MG63 (cell line): ENCODE data around the gene FAM240B. TPM values are rescaled to one million over a fixed set of nuclear protein-coding genes. Genes with fewer than 3 reads are reported as not detected.
A peak's percentile ranks its signal among the peaks of the same experiment; 100 is the strongest.

Experiments
- DNase-seq: peaks from one replicate; pipeline ENCODE4 v3.0.0-alpha.2; 2020
- H3K27me3 ChIP-seq: fragments of 250-450 bp; sonication (Bioruptor Pico); 2 replicates; pipeline ENCODE4 v1.5.1; 2020; ENCODE audit warnings: mild to moderate bottlenecking, moderate library complexity
- H3K36me3 ChIP-seq: fragments of 250-450 bp; sonication (Bioruptor Pico); 2 replicates; pipeline ENCODE4 v1.5.1; 2020; ENCODE audit warnings: mild to moderate bottlenecking, moderate library complexity
- H3K4me3 ChIP-seq: fragments of 250-450 bp; sonication (Bioruptor Pico); 2 replicates; pipeline ENCODE4 v1.5.1; 2020; ENCODE audit warnings: mild to moderate bottlenecking, moderate library complexity
- H3K9me3 ChIP-seq: fragments of 250-450 bp; sonication (Bioruptor Pico); 2 replicates; pipeline ENCODE4 v1.5.1; 2020; ENCODE audit warnings: mild to moderate bottlenecking, moderate library complexity
- total RNA-seq: library from RNA; depleted of rRNA; stranded (reverse); fragments of >200 nt; shearing (Covaris generic); gene quantifications from 2 replicates; pipeline ENCODE4 v1.2.3, GENCODE V29; 2014; ENCODE audit warnings: low replicate concordance

The FAM240B gene
- total RNA-seq, 1 experiment from 2014 or later = not detected

DNA sequence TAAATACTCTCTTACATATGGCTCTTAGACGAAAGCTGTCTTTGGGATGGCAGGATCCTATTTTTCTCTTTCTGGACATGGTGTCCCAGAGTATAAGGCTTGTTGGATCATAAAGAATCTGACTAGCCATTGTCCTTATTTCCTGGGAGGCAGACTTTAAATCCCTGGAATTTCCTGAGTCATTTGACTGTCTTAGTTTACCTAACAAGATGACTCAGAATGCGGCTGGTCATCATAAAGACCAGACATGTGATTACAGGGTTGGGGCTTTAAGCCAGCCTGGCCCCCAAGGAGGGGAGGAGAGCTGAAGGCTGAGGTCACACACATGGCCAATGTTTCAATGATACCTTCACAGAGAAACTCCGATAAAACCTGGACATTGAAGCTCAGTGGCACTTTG is 37.2 kb downstream of the FAM240B start:
- H3K27me3 ChIP-seq = no peaks in the 10 kb centered on the region
- DNase-seq = peak; percentile 90
- H3K4me3 ChIP-seq = no peak overlapping the region
- H3K9me3 ChIP-seq = no peaks in the 10 kb centered on the region
- no peaks in the 10 kb centered on the region for H3K36me3 ChIP-seq

DNA sequence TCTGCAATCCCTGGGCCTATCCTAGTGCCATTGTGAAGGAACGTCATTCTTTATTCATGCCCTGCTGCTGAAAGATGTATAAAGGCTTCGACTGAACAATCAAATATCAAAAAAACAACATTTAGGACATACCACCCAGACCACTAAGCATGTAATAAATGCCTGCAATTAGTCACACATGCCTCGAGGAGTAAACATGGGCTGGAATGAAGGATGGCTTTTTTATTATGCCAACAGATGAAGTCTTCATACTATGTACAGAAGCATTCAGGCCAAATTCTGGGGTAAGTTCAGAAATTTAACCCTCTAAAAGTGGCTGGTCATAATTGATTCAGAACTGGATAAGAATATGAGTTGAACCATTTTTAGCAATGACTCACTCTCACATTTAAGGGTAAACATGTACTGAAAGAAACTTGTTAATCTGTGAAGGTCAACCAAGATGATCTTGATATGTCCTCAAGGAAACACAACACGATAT is 38.1 kb downstream of the FAM240B start:
- Histone ChIP-seq H3K27me3 (no peaks in the 10 kb centered on the region), H3K36me3 (no peaks in the 10 kb centered on the region), H3K9me3 (no peaks in the 10 kb centered on the region), H3K4me3 (no peak overlapping the region)
- DNase-seq = peak; percentile 44

DNA sequence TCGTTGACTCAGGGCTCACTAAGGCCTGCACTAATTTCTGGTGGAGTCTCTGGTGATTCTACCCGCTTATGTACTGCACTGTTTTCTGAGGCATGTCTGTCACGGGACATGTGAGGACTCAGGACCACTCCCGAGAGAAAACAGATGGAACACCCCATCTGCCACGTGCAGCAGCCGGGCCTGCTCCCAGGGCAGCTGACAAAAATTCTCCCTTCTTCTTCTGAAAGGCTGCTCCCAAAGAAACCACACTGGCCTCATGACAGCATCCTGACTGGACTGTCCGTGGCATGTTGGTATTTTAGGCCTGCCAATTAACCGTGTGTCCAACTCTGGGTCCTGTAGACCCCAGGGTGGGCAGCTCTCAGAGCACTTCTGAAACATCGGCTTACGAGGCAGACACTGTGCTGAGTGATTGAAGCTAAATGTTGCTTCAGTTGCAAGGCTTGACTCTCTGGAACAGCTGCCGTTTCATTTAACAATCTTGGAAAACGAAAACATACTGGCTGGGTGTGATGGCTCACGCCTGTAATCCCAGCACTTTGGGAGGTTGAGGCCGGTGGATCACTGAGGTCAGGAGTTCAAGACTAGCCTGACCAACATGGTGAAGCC is 39.0 kb downstream of the FAM240B start:
- no peak overlapping the region for H3K4me3 ChIP-seq
- no peak for DNase-seq

DNA sequence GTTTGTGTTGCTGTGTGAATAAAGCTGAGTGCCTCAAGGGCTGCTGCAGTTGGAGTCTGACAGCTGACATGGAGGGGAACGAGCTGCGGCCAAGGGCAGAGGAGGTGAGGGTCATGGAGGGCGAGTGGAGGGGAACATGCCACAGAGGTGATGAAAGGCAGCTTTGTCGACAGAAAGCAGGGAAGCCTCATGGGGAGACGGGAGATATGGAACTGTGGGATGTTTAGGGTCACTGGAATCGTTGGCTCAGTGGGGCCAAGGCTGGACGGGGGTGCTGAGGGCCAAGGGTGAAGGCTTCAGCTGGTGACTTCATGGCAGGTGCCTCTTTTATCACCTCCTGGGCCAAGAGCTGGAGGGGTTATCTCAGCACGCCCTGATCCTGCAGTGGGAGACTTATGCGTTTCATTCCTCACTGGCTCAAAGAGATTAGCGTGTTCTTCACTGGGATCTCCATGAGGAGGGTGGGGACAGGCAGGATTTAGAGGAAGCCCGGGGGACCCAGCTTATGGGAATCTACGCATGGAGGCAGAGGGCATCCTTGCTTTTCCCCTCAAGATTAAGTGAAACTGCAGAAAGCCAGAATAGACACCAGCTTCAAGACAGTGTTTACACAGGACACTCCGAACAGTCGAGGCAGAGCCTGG is 42.2 kb downstream of the FAM240B start:
- no peaks in the 10 kb centered on the region for H3K27me3 ChIP-seq
- H3K36me3 ChIP-seq = no peaks in the 10 kb centered on the region

More for the DNA sequence above, 39.0 kb downstream of the FAM240B start:
- no peaks in the 10 kb centered on the region for H3K9me3 ChIP-seq
- no peaks in the 10 kb centered on the region for H3K27me3 ChIP-seq
- no peaks in the 10 kb centered on the region for H3K36me3 ChIP-seq

DNA sequence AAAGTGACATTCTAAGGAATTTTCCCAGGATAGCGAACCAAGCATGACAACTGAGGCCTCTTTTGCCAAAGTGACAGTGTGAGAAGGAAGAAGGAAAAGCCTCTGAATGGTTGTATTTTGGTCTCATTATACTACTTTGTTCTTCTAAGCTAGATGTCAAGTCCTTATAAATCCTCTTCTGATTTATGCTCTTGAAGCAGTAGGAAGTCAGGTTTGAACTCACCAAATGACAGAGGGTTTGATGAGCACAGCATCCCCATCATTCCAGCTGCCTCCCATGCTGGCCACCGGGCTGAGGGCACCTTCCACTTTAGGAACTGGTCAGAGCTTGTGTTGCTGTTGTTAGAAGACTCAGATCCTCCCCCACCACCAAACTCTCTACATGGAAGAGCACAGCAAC is 44.1 kb downstream of the FAM240B start:
- DNase-seq = no peak
- no peaks in the 10 kb centered on the region for H3K27me3 ChIP-seq
- no peak overlapping the region for H3K4me3 ChIP-seq
- H3K9me3 ChIP-seq = no peaks in the 10 kb centered on the region
- H3K36me3 ChIP-seq = no peaks in the 10 kb centered on the region

More for the DNA sequence above, 42.2 kb downstream of the FAM240B start:
- H3K4me3 ChIP-seq = no peak overlapping the region
- no peak for DNase-seq
- H3K9me3 ChIP-seq = no peaks in the 10 kb centered on the region

DNA sequence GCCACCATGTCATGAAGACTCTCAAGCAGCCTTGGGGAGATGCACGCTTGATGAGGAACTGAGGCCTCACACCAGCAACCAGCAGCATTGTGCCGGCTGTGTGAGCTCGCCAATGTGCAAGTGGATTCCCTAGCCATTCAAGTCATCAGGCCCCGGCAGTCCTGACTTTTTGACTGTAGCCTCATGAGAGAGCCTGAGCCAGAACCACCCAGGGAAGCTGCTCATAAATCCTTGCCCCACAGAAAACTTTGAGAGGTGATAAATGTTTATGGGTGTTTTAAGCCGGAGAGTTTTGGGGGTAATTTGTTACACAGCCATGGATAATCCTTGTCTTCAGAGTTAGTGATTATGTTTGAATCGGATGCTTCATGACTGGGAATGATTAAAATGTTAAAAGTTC is 44.7 kb downstream of the FAM240B start:
- H3K9me3 ChIP-seq = no peaks in the 10 kb centered on the region
- H3K27me3 ChIP-seq = no peaks in the 10 kb centered on the region
- no peaks in the 10 kb centered on the region for H3K36me3 ChIP-seq
- no peak overlapping the region for H3K4me3 ChIP-seq
- DNase-seq = no peak

DNA sequence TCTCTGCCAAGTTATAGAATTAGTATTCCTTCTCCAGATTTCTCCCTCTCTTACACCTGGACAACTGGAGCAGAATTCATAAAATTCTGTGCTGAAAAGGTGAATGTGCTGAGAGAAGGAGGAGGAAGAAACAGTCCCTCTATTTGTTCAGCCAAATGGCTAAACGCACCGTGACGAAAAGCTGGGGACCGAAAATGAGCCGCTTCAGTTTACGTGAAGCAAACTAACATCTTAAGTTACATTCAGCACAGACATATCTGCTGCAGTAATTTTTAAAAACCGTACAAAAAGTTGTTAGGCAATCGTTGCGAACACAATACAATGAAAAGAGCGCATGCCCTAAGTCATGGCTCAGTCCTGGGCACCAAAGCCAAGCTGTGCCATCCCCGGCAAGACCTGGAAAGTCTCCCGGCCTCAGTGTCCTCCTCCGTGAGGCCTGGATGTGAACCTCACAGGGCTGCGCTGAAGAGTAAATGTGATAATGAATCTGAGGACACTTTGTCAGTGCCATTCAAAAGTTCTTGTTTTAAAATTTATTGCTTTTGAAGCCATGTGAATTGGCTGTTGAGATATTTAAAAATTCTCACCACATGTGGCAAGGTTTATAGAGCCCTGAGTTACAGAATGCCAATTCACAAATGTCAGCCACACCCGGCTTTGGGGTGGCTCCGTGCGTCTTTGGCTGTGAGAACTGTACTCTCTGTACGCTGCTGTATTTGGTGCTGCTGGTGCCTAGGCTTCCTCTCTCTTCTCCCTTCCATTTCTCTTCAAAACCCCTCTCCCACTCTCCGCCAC is 46.3 kb downstream of the FAM240B start:
- no peaks in the 10 kb centered on the region for H3K9me3 ChIP-seq
- H3K4me3 ChIP-seq = no peak overlapping the region
- no peaks in the 10 kb centered on the region for H3K36me3 ChIP-seq
- no peaks in the 10 kb centered on the region for H3K27me3 ChIP-seq
- no peak for DNase-seq

DNA sequence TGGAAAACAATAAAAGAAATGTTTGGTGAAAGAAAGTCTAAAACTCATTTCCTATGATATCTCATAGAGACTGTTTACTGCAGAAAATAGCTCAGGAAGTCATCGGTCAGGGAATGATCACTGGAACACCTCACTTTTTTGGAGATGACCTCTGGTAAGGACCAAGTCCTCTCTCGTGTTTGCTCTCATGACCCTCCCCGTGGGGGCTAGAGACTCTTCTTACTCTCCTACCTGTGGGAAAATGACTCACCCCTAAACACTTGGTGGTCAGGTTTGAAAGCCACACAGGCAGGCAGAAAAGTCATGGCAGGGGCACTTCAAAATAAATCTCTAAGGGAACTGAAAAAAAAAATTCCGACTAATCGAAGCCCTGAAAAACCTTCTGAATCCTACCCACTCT is 48.2 kb downstream of the FAM240B start:
- Histone ChIP-seq H3K9me3 (no peaks in the 10 kb centered on the region), H3K4me3 (no peak overlapping the region), H3K36me3 (no peaks in the 10 kb centered on the region), H3K27me3 (no peaks in the 10 kb centered on the region)
- no peak for DNase-seq

DNA sequence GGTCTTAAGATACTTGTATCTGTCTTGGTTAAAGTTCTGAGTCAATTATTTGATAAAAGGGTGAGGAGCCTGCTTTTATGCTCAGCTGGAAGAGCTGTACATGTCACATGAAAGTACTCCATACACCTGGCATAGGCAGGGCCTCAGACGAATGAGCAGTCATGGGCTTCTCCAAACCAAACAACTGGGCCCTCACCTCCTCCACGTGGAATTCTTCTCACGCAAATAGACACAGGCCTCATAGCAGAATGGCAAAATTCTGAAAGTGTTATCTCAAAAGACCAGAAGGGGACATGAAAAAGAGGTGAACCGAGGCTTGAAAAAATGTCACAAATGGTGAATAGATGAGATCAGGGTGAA is 48.6 kb downstream of the FAM240B start:
- no peak for DNase-seq
- no peaks in the 10 kb centered on the region for H3K27me3 ChIP-seq
- no peaks in the 10 kb centered on the region for H3K9me3 ChIP-seq
- H3K36me3 ChIP-seq = no peaks in the 10 kb centered on the region
- H3K4me3 ChIP-seq = no peak overlapping the region

DNA sequence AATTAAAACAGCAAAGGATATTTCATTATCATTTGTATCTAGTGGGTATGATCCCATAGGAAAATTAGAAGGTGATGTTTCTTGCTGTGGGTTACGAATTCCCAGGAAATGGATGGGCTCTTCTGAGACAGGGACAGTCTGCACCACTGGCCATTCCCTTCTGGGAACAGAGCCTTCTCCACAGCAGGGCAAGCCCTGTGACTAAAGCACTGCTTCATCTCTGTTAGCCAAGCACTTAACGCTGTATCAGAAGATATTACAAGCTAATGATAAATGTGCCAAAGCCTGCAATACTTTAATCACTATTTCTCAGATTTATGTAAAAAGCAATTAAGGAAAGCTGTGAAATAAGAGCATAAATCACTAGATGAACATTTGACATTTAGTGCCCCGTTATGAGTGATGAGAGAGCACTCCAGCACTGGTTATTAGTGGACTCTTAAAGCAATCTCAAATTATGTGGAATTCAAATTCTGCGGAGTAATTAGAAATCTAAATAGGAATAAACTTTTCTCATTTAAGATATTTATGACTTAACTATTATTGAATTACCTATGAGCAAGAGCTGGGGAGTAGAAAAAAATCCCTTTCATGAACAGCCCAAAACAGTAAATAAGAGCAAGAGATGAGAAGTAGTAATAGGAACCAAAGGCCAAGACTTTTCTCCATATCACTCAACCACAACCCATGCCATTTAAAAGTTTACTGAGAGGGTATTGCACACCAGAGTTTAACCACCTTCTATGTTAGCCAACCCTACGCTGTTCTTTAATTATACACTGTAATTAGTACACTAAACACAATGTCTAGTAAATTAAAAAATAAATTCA is 49.2 kb downstream of the FAM240B start:
- Histone ChIP-seq H3K9me3 (no peaks in the 10 kb centered on the region), H3K27me3 (no peaks in the 10 kb centered on the region), H3K36me3 (no peaks in the 10 kb centered on the region), H3K4me3 (no peak overlapping the region)
- DNase-seq = no peak

DNA sequence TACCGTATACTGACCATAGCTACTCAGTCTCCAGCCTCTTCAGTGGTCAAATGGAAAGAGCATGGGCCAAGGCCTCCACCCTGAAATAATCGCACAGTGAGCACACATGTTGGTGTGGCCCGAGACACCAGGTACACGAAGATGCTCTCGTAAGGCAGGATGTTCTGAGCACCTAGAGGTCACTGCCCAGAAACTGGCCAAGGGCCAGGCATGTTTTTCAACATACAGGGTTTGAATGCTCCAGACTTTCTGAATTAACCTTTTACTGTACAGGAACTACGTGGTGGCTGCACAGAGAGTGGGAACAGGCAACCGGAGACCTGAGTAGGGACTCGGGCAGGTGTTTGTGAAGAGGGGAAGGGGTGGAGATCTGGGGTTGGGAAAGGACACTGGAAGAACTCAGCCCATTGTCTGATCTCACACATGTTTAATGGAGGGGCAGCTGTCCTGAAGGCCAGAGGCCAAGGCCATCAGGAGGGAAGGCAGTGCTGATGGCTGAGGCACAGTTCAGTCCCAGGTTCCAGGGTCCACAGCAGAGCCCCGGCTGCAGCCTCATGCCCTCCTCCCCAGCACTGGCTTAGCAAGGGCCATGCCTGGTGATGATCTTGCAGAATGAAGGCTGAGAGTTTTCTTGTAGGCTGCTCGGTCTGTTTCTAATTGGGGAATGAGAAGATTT is 51.0 kb downstream of the FAM240B start:
- H3K4me3 ChIP-seq = no peak overlapping the region
- no peaks in the 10 kb centered on the region for H3K36me3 ChIP-seq
- H3K27me3 ChIP-seq = no peaks in the 10 kb centered on the region
- DNase-seq = no peak
- H3K9me3 ChIP-seq = no peaks in the 10 kb centered on the region

DNA sequence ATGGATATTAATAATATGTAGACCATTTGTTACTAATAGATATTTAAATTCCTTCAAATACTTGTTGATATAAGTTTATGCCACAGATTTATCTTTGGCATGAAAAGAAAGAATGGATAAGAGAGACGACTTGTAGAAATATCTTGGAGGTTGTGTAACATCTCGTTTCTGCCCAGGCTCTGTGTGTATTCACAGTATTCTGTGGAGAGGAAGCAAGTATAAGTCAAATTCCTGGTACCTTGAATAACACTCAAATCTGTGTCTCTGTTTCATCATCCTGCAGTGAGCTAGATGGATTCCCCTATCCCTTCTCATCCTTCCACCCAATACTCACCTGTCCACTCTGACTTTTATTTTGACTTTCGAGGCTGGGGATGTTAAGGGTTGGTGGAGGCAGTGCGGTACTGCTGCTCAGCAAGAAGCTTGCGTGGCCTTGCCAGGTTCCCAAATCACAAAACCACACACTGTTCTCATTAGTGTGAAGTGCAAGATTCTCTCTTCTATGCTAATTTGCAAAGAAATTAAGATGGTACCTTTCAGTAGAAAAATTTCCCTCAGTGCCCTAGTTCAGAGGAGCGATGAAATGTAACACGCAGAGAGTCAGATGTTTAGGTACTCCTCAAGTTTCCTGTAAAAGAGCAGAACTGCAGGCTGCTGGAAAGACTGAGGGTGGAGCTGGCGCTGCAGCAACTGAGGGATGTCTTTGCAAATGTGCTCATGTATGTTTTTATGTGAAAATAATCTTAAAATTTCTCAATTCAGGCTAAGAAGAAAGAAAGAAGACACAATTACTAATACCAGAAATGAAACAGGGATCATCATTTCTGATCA is 57.0 kb downstream of the FAM240B start:
- H3K27me3 ChIP-seq = peaks cover 2% of the 10 kb centered on the region; the same call in 1 of the 2 replicates
- no peak overlapping the region for H3K4me3 ChIP-seq
- H3K36me3 ChIP-seq = no peaks in the 10 kb centered on the region
- DNase-seq = no peak
- H3K9me3 ChIP-seq = no peaks in the 10 kb centered on the region

DNA sequence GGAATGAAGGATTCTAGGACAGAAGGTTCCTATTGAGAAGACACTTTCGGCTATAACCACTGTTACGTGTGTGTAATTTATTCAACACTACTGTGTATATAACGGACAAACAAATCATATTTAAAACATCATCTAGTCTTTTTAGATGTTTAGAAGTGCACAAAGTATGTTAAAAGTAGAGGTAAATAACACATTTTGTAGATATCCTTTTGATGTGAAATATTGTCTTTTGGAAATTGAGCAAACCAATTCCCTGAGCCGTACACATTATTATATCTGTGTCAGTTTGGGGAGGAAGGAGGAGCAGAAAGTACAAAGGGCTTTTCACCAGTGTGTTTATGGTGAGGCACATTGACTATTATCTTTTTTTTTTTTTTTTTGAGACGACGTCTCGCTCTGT is 60.4 kb downstream of the FAM240B start:
- peaks cover 4% of the 10 kb centered on the region for H3K27me3 ChIP-seq
- H3K36me3 ChIP-seq = no peaks in the 10 kb centered on the region
- H3K4me3 ChIP-seq = no peak overlapping the region
- DNase-seq = no peak
- no peaks in the 10 kb centered on the region for H3K9me3 ChIP-seq

DNA sequence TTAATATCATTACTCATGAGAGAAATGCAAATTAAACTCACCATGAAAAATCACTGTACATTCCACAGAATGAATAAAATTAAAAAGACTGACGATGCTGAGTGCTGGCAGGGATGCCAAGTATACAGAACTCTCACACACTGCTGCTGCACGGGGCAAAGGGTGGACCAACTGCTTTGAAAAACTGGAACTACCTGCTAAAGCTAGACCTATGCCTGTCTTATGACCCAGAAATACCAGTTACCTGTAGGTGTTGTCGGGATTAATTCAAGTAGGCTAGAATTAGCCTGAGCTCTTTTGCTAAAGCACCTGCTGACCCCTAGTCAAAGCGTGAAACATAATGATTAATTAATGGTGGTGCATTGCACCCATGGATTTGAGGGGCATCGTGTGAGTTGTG is 63.0 kb downstream of the FAM240B start:
- Histone ChIP-seq H3K27me3 (peaks cover 4% of the 10 kb centered on the region), H3K36me3 (no peaks in the 10 kb centered on the region), H3K9me3 (no peaks in the 10 kb centered on the region), H3K4me3 (no peak overlapping the region)
- DNase-seq = no peak

DNA sequence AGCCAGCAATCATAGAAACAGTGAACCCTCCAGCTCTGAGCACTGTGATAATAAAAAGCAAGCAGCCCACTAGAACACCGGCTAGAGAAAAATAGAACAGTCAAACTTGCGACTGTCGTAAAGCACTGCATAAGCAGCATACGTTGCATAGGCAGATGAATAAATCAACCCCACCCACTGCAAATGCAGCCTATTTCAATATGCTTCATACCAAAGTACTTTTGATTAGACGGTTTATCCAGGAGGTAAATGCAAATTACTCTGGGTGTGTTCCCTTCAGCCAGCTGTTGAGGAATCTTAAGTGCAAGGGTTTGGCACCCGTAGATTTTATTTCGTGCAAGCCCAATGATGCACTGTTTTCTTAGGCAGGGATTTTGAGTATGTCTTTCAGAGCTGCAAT is 67.4 kb downstream of the FAM240B start:
- no peak overlapping the region for H3K4me3 ChIP-seq
- peaks cover 2% of the 10 kb centered on the region for H3K27me3 ChIP-seq
- H3K36me3 ChIP-seq = no peaks in the 10 kb centered on the region
- no peak for DNase-seq
- H3K9me3 ChIP-seq = no peaks in the 10 kb centered on the region

DNA sequence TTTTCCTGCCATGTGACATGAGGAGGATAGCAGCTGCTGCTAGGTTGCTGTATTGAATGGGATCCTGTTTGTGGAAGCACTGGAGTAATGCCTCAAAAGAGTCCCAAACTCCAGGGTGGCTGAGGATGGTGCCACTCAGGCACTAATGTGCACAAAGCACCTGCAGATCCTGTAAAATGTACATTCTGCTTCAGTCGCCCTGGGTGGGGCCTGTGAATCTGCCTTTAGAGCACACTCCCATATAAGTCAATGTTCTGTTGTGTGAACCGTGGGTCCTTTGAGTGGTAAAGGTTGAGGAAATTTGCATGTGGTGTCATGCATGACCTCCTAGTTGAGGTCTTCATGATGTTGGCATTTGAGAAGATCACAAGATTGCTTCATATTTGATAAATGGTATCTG is 67.9 kb downstream of the FAM240B start:
- no peaks in the 10 kb centered on the region for H3K9me3 ChIP-seq
- H3K27me3 ChIP-seq = peaks cover 2% of the 10 kb centered on the region; the same call in 1 of the 2 replicates
- no peaks in the 10 kb centered on the region for H3K36me3 ChIP-seq
- no peak overlapping the region for H3K4me3 ChIP-seq
- DNase-seq = no peak
